ENCODE data around the gene PSMA8. TPM values are rescaled to one million over a fixed set of nuclear protein-coding genes. Genes with fewer than 3 reads are reported as not detected.
"Not testable (repeated sequence)": the region's sequence is repeated elsewhere in the genome, so short reads cannot be mapped to it uniquely, and the experiment has no call there.

Gene PSMA8
- total RNA-seq, 1 donor from 2014 or later: not detected

DNA sequence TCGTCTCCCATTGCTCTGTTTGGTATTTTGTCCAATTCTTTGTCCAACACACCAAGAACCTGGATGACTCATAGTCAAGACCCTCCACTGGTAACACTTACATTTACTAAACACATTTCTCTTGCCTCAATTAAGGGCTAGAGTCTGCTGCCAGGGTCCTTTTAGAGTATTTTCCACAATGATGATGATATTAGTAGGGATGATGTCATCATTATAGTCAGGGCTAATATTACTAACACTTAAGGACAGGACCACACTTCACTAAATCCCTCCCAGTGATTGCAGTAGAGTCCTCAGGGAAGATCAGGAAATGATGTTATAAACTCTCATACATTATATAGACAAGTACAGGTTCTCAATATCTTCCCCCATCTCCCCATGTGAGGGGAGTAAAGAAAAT lies 29.6 kb upstream of the PSMA8 start:
- peaks cover 2% of the 10 kb centered on the region for H3K9me3 Mint-ChIP-seq (ENCODE audit: unreplicated experiment)
- TF ChIP-seq, protein P1, sequence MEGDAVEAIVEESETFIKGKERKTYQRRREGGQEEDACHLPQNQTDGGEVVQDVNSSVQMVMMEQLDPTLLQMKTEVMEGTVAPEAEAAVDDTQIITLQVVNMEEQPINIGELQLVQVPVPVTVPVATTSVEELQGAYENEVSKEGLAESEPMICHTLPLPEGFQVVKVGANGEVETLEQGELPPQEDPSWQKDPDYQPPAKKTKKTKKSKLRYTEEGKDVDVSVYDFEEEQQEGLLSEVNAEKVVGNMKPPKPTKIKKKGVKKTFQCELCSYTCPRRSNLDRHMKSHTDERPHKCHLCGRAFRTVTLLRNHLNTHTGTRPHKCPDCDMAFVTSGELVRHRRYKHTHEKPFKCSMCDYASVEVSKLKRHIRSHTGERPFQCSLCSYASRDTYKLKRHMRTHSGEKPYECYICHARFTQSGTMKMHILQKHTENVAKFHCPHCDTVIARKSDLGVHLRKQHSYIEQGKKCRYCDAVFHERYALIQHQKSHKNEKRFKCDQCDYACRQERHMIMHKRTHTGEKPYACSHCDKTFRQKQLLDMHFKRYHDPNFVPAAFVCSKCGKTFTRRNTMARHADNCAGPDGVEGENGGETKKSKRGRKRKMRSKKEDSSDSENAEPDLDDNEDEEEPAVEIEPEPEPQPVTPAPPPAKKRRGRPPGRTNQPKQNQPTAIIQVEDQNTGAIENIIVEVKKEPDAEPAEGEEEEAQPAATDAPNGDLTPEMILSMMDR (IDR thresholded peaks at IDR 0.05; ENCODE audit: partially characterized antibody, unreplicated experiment): no peak
- no peaks in the 10 kb centered on the region for H3K27me3 Mint-ChIP-seq (ENCODE audit: unreplicated experiment)
- no peak overlapping the region for H3K27ac Mint-ChIP-seq (ENCODE audit: unreplicated experiment)
- H3K36me3 Mint-ChIP-seq (ENCODE audit: unreplicated experiment): no peaks in the 10 kb centered on the region
- DNase-seq: no peak
- no peak overlapping the region for H3K4me3 Mint-ChIP-seq (ENCODE audit: unreplicated experiment)
- no peaks in the 10 kb centered on the region for H3K4me1 Mint-ChIP-seq (ENCODE audit: low read depth, unreplicated experiment)

DNA sequence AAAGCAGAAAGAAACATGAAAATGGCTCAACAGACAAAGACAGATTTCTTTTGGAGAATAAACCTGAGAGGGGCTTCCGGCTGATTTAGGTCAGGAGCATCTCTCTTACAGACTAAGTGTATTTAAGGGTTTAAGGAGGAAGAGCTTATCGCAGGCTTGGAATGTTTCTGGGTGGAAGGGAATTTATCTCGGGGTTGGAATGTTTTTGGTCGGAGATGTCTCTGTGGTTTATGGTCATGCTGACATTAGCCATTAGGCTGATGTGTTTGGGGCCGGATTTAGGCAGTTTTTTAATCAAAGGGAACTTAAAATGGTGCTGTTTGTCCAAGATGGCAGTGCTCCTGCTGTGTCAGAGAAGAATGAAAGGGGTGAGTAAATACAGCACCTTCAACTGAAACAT lies 14.4 kb upstream of the PSMA8 start:
- no peak for DNase-seq
- Mint-ChIP-seq H3K9me3 (ENCODE audit: unreplicated experiment) (no peaks in the 10 kb centered on the region), H3K27ac (ENCODE audit: unreplicated experiment) (no peak overlapping the region), H3K4me3 (ENCODE audit: unreplicated experiment) (no peak overlapping the region), H3K27me3 (ENCODE audit: unreplicated experiment) (no peaks in the 10 kb centered on the region), H3K36me3 (ENCODE audit: unreplicated experiment) (peaks cover 13% of the 10 kb centered on the region), H3K4me1 (ENCODE audit: low read depth, unreplicated experiment) (no peaks in the 10 kb centered on the region)
- TF ChIP-seq, protein P1 (IDR thresholded peaks at IDR 0.05; ENCODE audit: partially characterized antibody, unreplicated experiment): no peak

DNA sequence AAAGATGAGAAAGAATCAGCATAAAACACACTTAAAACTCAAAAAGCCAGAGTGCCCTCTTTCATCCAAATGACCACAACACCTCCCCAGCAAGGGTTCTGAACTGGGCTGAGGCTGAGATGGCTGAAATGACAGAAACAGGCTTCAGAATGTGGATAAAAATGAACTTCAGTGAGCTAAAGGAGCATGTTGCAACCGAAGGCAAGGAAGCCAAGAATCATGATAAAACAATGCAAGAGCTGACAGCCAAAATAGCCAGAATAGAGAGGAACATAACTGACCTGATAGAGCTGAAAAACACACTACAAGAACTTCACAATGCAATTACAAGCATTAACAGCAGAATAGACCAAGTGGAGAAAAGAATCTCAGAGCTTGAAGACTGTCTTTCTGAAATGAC lies 12.2 kb upstream of the PSMA8 start:
- H3K9me3 Mint-ChIP-seq (ENCODE audit: unreplicated experiment): no peaks in the 10 kb centered on the region
- no peak for DNase-seq
- TF ChIP-seq, protein P1 (IDR thresholded peaks at IDR 0.05; ENCODE audit: partially characterized antibody, unreplicated experiment): no peak

DNA sequence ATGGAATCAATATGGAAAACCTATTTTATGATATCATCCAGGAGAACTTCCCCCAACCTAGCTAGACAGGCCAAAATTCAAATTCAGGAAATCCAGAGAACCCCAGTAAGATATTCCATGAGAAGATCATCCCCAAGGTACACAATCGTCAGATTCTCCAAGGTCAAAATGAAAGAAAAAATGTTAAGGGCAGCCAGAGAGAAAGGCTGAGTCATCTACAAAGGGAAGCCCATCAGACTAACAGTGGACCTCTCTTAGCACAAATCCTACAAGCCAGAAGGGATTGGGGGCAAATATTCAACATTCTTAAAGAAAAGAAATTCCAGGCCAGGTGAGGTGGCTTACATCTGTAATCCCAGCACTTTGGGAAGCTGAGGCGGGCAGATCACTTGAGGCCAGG lies 11.7 kb upstream of the PSMA8 start:
- DNase-seq; H3K4me3 Mint-ChIP-seq (ENCODE audit: unreplicated experiment); H3K4me1 Mint-ChIP-seq (ENCODE audit: low read depth, unreplicated experiment); H3K27me3 Mint-ChIP-seq (ENCODE audit: unreplicated experiment); H3K9me3 Mint-ChIP-seq (ENCODE audit: unreplicated experiment); H3K27ac Mint-ChIP-seq (ENCODE audit: unreplicated experiment): not testable (repeated sequence)
- H3K36me3 Mint-ChIP-seq (ENCODE audit: unreplicated experiment): peaks cover 13% of the 10 kb centered on the region

More for the DNA sequence above, 12.2 kb upstream of the PSMA8 start:
- Mint-ChIP-seq H3K27me3 (ENCODE audit: unreplicated experiment) (peaks cover 1% of the 10 kb centered on the region), H3K4me3 (ENCODE audit: unreplicated experiment) (no peak overlapping the region), H3K36me3 (ENCODE audit: unreplicated experiment) (peaks cover 13% of the 10 kb centered on the region), H3K4me1 (ENCODE audit: low read depth, unreplicated experiment) (no peaks in the 10 kb centered on the region), H3K27ac (ENCODE audit: unreplicated experiment) (no peak overlapping the region)

DNA sequence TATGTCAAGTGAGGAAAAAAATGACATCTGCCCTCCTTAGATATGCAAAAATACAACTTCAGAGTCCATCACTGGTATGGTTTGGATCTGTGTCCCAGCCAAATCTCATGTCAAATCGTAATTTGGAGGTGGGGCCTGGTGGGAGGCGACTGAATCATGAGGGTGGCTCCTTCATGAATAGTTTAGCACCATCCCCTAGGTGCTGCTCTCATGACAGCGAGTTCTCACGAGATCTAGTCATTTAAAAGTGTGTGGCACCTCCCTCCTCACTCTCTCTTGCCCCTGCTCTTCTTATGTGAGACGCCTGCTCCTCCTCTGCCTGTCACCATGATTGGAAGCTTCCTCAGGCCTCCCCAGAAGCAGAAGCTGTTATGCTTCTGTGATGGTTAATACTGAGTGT lies 5.9 kb upstream of the PSMA8 start:
- Mint-ChIP-seq H3K27ac (ENCODE audit: unreplicated experiment) (no peak overlapping the region), H3K9me3 (ENCODE audit: unreplicated experiment) (no peaks in the 10 kb centered on the region), H3K27me3 (ENCODE audit: unreplicated experiment) (peaks cover 1% of the 10 kb centered on the region), H3K36me3 (ENCODE audit: unreplicated experiment) (peaks cover 4% of the 10 kb centered on the region), H3K4me3 (ENCODE audit: unreplicated experiment) (no peak overlapping the region), H3K4me1 (ENCODE audit: low read depth, unreplicated experiment) (no peaks in the 10 kb centered on the region)
- DNase-seq: no peak
- TF ChIP-seq, protein P1 (IDR thresholded peaks at IDR 0.05; ENCODE audit: partially characterized antibody, unreplicated experiment): no peak

DNA sequence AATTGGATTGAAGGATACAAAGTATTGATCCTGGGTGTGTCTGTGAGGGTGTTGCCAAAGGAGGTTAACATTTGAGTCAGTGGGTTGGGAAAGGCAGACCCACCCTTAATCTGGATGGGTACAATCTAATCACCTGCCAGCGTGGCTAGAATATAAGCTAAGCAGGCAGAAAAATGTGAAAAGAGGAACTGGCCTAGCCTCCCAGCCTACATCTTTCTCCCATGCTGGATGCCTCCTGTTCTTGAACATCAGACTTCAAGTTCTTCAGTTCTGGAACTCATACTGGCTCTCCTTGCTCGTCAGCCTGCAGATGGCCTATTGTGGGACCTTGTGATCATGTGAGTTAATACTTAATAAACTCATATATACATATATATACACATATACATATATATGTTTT lies 5.5 kb upstream of the PSMA8 start:
- H3K27me3 Mint-ChIP-seq (ENCODE audit: unreplicated experiment); H3K9me3 Mint-ChIP-seq (ENCODE audit: unreplicated experiment); H3K36me3 Mint-ChIP-seq (ENCODE audit: unreplicated experiment); DNase-seq; H3K4me3 Mint-ChIP-seq (ENCODE audit: unreplicated experiment); H3K4me1 Mint-ChIP-seq (ENCODE audit: low read depth, unreplicated experiment); H3K27ac Mint-ChIP-seq (ENCODE audit: unreplicated experiment): not testable (repeated sequence)

All from glutamatergic neuron (in vitro differentiated cells).